Measurements from ENCODE around the gene ZMAT5.

ZMAT5 gene

GRCh38 chr22:29729161-29729560 is 37.6 kb downstream of the ZMAT5 start:
- no peak for DNase-seq (ENCODE audit: low read depth in 2 of 2)

DNA sequence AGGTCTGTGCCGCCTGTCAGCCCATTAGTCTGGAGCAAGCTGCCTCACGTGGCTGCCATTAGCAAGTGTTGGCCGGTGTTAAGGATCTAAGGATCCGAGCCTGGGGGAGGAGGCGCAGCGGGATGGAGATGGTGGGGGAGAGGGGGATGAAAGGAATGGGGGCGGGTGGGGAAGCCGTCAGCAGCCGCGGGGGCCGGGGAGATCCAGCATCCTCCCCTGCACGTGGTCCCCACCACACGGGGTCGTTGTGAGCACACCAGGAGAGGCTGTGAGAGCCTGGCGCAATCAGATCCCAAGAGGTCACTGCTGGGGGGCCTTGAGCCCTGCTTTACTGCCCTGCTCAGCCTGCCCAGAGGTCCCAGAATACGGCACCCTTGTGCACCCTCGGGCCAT is 39.7 kb downstream of the ZMAT5 start:
- DNase-seq (ENCODE audit: low read depth in 2 of 2): peak in 1 of 2 experiments; percentile 20

- DNase-seq (ENCODE audit: low read depth in 2 of 2): no peak
These were observed 40.2 kb downstream of the ZMAT5 start for GRCh38 chr22:29726512-29727130.

- no peak for DNase-seq (ENCODE audit: low read depth in 2 of 2)
These were observed 40.7 kb downstream of the ZMAT5 start for GRCh38 chr22:29726106-29726505.

GRCh38 chr22:29724843-29725242 is 42.0 kb downstream of the ZMAT5 start:
- DNase-seq (ENCODE audit: low read depth in 2 of 2): no peak

DNA sequence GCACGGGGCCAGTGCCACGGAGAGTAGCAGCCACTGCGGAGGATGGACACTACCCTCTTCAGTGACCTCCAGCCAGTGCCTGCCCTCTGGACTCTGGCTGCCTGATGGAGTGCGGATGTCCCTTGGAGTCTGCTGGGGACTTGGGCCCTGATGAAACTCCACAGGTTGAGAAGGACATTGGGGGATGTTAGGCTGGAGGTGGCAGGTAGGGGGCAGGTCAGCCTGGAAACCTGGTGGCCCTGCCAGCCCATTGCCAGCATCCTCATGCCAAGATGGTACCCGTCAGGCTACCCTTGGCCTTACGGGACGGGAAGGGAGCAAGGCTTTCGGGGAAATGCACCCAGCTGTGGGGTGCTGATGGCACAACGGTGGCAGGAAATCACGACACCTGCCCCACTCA is 43.0 kb downstream of the ZMAT5 start:
- DNase-seq (ENCODE audit: low read depth in 2 of 2): no peak

DNA sequence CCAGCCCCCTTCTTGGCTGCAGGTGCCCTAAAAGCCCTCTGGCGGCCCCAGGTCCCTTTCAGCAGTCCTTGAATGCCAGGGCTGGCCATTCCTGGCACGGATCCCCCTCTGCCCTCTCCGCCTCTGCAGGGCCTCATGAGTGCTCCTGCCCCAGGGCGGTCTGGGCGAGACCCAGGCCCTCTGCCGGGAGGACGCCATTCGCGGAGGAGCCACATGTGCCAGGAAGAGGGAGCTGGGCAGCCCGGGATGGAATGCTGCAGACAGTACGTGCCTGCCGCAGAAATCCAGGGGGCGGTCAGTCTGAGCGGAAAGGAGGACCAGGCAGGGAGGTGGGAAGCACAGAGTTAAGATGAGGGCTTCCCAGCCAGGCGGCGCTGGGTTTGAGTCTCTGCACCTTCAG is 44.2 kb downstream of the ZMAT5 start:
- no peak for DNase-seq (ENCODE audit: low read depth in 2 of 2)

- no peak for DNase-seq (ENCODE audit: low read depth in 2 of 2)
These were observed 44.7 kb downstream of the ZMAT5 start for GRCh38 chr22:29722151-29722550.

GRCh38 chr22:29720811-29721323 is 45.9 kb downstream of the ZMAT5 start:
- DNase-seq (ENCODE audit: low read depth in 2 of 2): no peak

DNA sequence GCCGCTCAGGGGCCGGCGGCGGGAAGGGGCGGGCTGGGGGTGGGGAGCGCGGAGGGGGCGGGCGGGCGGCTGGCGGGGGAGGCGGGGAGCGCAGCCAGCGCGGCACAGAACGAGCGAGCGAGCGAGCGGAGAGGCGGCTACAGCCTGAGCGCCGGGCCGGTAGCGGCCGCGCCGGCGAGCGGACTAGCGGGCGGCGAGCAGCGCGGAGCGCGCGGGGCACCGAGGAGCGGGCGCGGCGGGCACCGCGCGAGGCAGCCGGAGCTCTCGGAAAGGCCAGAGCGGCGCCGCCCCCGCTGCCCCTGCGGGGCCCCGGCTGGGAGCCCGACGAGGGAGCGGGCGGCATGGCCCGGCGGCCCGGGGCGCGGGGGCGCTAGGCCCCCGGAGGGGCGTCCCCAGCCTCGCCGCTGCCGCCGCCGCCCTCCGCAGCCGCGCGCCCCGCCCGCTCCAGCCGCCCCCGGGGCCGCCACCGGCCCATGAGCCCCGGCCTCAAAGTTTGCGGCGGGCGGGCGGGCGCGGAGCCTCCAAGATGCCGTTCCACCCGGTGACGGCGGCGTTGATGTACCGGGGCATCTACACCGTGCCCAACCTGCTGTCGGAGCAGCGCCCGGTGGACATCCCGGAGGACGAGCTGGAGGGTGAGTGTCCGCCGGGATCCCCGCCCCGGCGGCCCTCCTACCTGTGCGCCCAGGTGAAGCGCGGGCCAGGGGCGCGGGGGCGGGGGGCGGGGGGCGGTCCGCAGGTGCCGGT is 46.7 kb downstream of the ZMAT5 start, which contains the start of gene CABP7:
Gene CABP7 (plus strand): TSS at position 105 of the 747 bp plus-strand sequence. CDS start 422 bp downstream, at position 527.
- DNase-seq (ENCODE audit: low read depth in 2 of 2): no peak

DNA sequence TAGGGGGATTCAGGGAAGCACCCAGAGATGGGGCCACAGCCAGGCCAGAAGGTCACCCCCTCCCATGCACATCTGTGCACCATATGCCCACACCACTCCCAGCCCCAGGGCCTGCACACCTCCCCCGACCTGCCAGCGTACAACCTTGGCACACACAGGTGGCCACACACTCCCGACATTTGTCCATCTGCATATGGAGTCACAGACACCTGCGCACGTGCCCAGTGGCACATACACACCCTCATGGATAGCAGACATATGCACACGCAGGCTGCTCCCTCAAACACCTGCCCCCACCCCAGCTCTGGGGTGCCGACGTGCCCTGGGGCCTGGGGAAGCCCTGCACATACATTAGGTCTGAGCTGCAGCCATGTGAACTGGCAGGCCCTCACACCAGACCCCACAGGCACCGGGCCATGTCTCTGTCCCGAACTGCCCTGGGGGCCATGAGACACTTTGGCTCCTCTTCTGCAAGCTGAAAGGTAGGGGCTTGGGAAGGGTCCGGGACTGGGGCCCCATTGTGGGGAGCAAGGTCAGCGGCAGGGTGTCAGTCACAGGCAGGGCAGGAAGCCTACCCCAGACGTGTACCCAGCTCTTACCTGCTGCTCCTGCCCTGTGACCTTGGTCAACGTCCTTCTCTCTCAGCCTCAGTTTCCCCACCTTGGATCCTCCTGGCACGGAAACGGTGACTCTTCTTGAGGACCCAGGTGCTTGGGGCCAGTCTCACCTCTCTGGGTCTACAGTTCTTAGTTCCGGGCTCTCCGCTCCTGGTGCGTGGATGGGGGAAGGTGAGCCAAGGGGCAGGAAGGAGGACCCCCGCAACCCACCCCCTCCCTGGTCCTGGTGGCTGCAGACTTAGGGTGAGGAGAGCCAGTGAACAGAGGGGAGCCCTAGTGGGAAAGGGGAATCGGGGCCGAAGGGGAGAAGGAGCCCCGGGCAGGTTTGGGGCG is 47.6 kb downstream of the ZMAT5 start:
- no peak for DNase-seq (ENCODE audit: low read depth in 2 of 2)

- DNase-seq (ENCODE audit: low read depth in 2 of 2): no peak
These were observed 49.0 kb downstream of the ZMAT5 start for GRCh38 chr22:29717789-29718188.

DNA sequence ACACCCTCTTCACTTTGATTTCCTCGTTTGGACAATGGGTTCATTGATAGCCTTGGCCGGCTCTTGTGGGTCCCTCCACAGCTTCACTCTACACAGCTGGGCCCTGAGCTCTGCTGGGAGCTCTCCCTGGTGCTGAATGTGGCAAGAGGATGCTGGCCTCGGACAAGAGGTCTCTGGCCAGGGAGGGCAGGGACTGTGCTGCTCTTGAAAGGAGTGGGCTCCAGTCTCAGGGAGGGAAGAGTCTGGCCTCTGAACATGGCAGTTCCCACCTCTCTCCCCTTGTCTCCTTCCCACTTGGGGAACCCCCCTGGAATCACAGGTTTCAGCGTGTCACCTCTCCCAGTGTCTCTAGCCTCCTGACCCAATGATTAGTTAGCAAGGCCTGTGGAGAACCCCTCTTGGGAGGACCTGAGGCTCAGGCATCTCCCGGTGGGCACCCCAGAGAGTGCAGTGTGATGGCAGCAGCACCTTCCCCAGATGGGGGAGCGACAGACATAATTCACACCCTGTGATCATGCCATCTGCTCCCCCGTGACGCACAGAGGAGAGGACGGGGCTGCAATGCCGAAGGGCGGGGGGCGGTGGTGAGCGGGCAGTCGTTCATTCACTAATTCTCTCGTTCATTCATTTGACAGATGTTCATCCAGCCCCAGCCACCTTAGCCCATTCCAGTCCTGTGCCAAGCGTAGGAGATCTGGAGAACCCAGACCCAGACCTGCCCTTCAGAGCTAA is 49.8 kb downstream of the ZMAT5 start:
- no peak for DNase-seq (ENCODE audit: low read depth in 2 of 2)

- no peak for DNase-seq (ENCODE audit: low read depth in 2 of 2)
These were observed 51.1 kb downstream of the ZMAT5 start for GRCh38 chr22:29715705-29716104.

GRCh38 chr22:29715240-29715639 is 51.6 kb downstream of the ZMAT5 start:
- DNase-seq (ENCODE audit: low read depth in 2 of 2): no peak

DNA sequence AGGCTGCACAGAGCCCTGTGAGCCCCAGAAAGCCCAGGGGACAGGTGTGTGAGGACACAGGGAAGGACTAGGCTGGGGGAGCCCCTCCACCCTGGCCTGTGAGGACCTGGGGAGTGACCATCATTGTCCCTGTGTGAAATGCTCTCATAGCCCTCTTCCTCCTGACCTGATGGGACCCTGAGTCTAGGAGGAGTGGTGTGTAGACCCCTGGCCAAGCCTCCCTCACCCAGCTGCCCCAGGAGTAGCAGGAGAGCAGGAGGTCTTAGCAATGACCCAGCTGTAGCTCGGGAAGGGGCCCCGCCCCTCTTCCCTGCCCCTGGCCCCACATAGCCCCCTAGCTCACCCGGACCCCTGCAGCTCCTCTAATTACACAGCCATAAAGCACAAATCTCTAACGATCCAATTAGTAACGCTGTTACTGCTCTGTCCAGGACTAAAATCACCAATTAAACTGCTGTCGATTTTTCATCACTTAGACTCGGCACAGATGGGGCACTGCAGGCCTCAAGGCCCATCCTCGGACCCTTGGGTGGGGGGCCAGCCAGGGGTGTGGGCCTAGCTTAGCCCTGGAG is 53.6 kb downstream of the ZMAT5 start:
- DNase-seq (ENCODE audit: low read depth in 2 of 2): no peak

DNA sequence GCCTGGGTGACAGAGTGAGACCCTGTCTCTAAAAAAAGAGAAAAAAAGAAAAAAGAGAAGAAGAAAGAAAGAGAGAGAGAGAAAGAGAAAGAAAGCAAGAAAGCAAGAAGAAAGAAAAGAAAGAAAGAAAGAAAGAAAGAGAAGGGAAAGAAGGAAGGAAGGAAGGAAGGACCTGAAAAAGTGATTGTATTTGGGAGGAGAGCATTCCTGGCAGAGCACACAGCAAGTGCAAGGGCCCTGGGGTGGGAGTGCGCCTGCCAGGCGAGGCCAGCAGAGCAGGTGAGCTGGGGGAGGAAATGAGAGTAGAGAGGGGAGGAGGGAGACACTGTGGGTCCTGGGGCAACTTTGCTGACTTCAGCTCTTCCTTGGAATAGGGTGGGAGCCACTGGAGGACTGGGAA is 54.7 kb downstream of the ZMAT5 start:
- DNase-seq (ENCODE audit: low read depth in 2 of 2): no peak

- no peak for DNase-seq (ENCODE audit: low read depth in 2 of 2)
These were observed 55.7 kb downstream of the ZMAT5 start for GRCh38 chr22:29710922-29711593.

- no peak for DNase-seq (ENCODE audit: low read depth in 2 of 2)
These were observed 56.6 kb downstream of the ZMAT5 start for GRCh38 chr22:29710193-29710592.

- DNase-seq (ENCODE audit: low read depth in 2 of 2): no peak
These were observed 59.3 kb downstream of the ZMAT5 start for GRCh38 chr22:29707471-29707870.

Measured in stimulated activated CD4-positive, alpha-beta T cell treated with anti-CD3 and anti-CD28 coated beads, Interleukin-12 subunit alpha, Interleukin-12 subunit beta, amount 100 ng/mL, for 24 hours (primary cell).